Measurements from ENCODE around the gene COQ4. TPM values are rescaled to one million over a fixed set of nuclear protein-coding genes. Genes with fewer than 3 reads are reported as not detected.
"Not testable (repeated sequence)": the region's sequence is repeated elsewhere in the genome, so short reads cannot be mapped to it uniquely, and the experiment has no call there.

COQ4 gene
- polyA plus RNA-seq, 3 donors from 2014 or later = 34.1 to 52.3 (median 44.1) TPM

DNA sequence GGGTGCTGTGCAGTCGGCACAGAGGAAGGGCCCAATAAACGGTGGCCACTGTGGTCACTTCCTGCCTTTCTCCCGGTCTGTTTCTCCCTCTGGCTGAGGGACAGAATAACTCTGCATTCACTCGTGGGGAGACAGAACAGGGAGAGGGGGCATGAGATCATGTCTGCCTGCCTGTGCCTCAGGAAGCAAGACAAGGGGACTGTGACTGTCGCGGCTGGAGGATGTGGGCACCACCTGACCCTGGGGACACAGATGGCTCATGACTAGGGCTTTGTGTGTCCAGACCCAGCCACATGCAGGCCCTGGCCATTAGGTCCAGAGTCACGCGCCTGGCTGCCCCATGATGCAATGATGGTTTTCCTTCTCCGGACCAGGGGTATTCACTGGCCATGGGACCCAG, 6.2 kb upstream of the COQ4 start:
- H3K27ac Mint-ChIP-seq = no peak overlapping the region
- H3K4me1 Mint-ChIP-seq = peaks cover 0 to under 1% of the 10 kb centered on the region in 2 donors
- no peaks in the 10 kb centered on the region for H3K9me3 Mint-ChIP-seq
- no peak overlapping the region for H3K4me3 Mint-ChIP-seq
- H3K36me3 Mint-ChIP-seq = peaks cover 0 to 6% (median 4%) of the 10 kb centered on the region in 3 donors
- no peaks in the 10 kb centered on the region for H3K27me3 Mint-ChIP-seq (ENCODE audit: low read depth in 3 of 3)
- no peak for DNase-seq

- Mint-ChIP-seq H3K27ac (no peak overlapping the region), H3K27me3 (ENCODE audit: low read depth in 3 of 3) (peaks cover 4 to 7% (median 4%) of the 10 kb centered on the region in 3 donors), H3K9me3 (no peaks in the 10 kb centered on the region), H3K4me1 (peaks cover 11 to 12% of the 10 kb centered on the region in 2 donors), H3K4me3 (peak overlapping the region in 2 of 5 donors; percentile 24 to 38), H3K36me3 (peaks cover 0 to 4% (median 4%) of the 10 kb centered on the region in 3 donors)
- DNase-seq = no peak
These were observed 5.0 kb upstream of the COQ4 start for GRCh38 chr9:128317629-128318028.

GRCh38 chr9:128321343-128321742, 1.3 kb upstream of the COQ4 start:
- Mint-ChIP-seq H3K4me3 (peak overlapping the region; percentile 95 to 98 (median 98)), H3K27me3 (ENCODE audit: low read depth in 3 of 3) (peaks cover 5 to 12% (median 11%) of the 10 kb centered on the region in 3 donors), H3K36me3 (peaks cover 0 to 8% (median 7%) of the 10 kb centered on the region in 3 donors), H3K27ac (no peak overlapping the region), H3K9me3 (no peaks in the 10 kb centered on the region), H3K4me1 (peaks cover 30% of the 10 kb centered on the region in 2 donors)
- DNase-seq = no peak

DNA sequence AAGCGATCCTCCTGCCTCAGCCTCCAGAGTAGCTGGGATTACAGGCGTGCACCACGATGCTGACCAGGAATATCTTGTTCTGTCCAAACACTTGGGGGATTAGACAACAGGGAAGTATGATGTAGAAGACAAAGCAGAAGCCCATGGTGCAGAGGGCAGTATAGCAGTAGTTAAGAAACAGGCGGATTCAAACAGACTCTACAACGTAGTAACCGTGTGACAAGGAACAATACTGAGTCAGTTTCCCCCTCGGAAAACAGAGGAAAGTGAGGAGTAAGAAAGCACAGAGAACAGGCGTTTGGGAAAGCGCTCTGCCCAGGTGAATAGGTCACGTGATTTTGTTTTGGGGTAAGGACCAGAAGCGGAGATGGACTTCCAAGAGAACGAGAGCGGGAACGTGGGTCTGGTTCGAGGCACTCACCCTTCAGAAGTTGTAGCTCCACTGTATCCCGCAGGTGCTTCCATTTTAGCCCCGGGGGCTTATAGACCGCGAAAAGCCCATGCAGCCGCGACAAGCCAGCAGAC, 698 bp upstream of the COQ4 start:
- Mint-ChIP-seq H3K4me1 (peaks cover 30% of the 10 kb centered on the region in 2 donors), H3K27ac (peak overlapping the region; percentile 96 to 99 (median 98)), H3K9me3 (no peaks in the 10 kb centered on the region), H3K27me3 (ENCODE audit: low read depth in 3 of 3) (peaks cover 5 to 12% (median 11%) of the 10 kb centered on the region in 3 donors), H3K4me3 (peak overlapping the region; percentile 95 to 98 (median 98)), H3K36me3 (peaks cover 0 to 8% (median 7%) of the 10 kb centered on the region in 3 donors)
- no peak for DNase-seq

DNA sequence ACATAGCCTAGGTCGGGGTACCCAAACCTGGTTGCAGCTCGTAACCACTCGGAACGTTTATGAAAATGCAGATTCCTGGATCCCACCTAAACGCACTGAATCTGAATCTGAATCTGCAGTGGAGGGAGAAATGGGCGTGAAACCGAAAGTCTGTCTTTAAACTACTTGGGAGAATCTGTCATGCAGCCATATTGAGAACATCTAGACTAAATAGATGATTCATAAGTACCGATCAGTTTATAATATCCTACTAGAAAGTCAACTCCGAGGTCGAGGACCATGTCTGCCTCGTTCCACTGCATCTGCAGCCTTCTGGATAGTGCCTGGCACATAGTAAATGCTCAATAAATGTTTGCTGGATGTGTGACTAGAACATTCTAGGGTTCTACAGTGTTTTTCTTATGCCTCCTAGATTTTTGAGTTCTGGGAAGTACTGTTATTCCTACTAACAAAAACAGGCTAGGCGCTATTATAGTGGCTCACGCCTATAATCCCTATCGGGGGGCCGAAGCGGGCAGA, 632 bp downstream of the COQ4 start:
- H3K4me1 Mint-ChIP-seq = peaks cover 30% of the 10 kb centered on the region in 2 donors
- DNase-seq = no peak
- H3K27ac Mint-ChIP-seq = peak overlapping the region; percentile 81 to 99 (median 96)
- peak overlapping the region; percentile 95 to 98 (median 98) for H3K4me3 Mint-ChIP-seq
- H3K9me3 Mint-ChIP-seq = no peaks in the 10 kb centered on the region
- H3K36me3 Mint-ChIP-seq = peaks cover 0 to 7% (median 4%) of the 10 kb centered on the region in 3 donors
- peaks cover 5 to 12% (median 11%) of the 10 kb centered on the region in 3 donors for H3K27me3 Mint-ChIP-seq (ENCODE audit: low read depth in 3 of 3)

GRCh38 chr9:128323791-128324190, 1.2 kb downstream of the COQ4 start:
- peaks cover 30% of the 10 kb centered on the region in 2 donors for H3K4me1 Mint-ChIP-seq
- no peak for DNase-seq
- peaks cover 5 to 12% (median 11%) of the 10 kb centered on the region in 3 donors for H3K27me3 Mint-ChIP-seq (ENCODE audit: low read depth in 3 of 3)
- peaks cover 0 to 7% (median 4%) of the 10 kb centered on the region in 3 donors for H3K36me3 Mint-ChIP-seq
- H3K27ac Mint-ChIP-seq = peak overlapping the region; percentile 81 to 99 (median 96)
- H3K4me3 Mint-ChIP-seq = peak overlapping the region; percentile 67 to 98 (median 98)
- H3K9me3 Mint-ChIP-seq = no peaks in the 10 kb centered on the region

GRCh38 chr9:128324401-128324800, 1.8 kb downstream of the COQ4 start:
- Mint-ChIP-seq H3K9me3 (no peaks in the 10 kb centered on the region), H3K27ac (peak overlapping the region in 4 of 6 donors; percentile 12 to 96 (median 48)), H3K27me3 (ENCODE audit: low read depth in 3 of 3) (peaks cover 5 to 12% (median 11%) of the 10 kb centered on the region in 3 donors), H3K4me3 (peak overlapping the region in 3 of 5 donors; percentile 35 to 67 (median 54)), H3K4me1 (peaks cover 30% of the 10 kb centered on the region in 2 donors), H3K36me3 (peaks cover 0 to 7% (median 4%) of the 10 kb centered on the region in 3 donors)
- DNase-seq = no peak

DNA sequence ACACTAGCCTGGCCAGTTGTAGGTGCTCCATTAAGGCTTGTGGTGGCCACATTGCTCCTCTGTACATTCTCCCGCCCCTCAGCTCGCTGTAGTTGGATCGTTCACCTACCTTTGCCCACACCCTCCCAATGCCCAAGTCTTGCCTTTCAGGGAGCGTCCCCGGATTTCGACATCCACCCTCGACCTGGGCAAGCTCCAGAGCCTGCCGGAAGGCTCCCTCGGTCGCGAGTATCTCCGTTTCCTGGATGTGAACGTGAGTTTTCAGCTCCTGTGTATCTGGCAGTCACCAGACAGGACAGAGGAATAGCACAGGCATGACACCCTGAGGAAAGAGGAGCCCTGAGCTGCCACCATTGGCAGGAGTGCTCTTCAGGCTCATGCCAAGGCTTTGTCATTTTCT, 3.0 kb downstream of the COQ4 start:
- Mint-ChIP-seq H3K4me1 (peaks cover 30% of the 10 kb centered on the region in 2 donors), H3K4me3 (no peak overlapping the region), H3K27me3 (ENCODE audit: low read depth in 3 of 3) (peaks cover 5 to 12% (median 11%) of the 10 kb centered on the region in 3 donors), H3K36me3 (peaks cover 0 to 7% (median 4%) of the 10 kb centered on the region in 3 donors), H3K9me3 (no peaks in the 10 kb centered on the region), H3K27ac (no peak overlapping the region)
- no peak for DNase-seq

DNA sequence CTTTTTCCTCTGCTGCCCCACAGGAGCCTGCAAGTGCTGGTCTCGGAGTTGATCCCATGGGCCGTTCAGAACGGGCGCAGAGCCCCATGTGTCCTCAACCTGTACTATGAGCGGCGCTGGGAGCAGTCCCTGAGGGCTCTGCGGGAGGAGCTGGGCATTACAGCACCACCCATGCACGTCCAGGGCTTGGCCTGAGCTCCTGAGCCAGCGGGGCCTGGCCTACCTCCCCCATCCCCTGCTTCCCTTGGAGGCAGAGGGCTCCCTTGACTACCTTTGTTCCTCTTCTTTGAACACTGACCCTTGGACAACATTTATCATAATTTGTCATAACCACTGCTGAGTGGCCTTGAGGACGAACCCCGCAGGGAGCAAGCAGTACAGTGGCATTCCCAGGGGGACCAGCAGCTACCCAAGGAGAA, 10.8 kb downstream of the COQ4 start:
- no peak for DNase-seq
- H3K4me3 Mint-ChIP-seq = no peak overlapping the region
- no peaks in the 10 kb centered on the region for H3K4me1 Mint-ChIP-seq
- no peaks in the 10 kb centered on the region for H3K9me3 Mint-ChIP-seq
- peaks cover 0 to 2% (median 0%) of the 10 kb centered on the region in 3 donors for H3K27me3 Mint-ChIP-seq (ENCODE audit: low read depth in 3 of 3)
- H3K36me3 Mint-ChIP-seq = peaks cover 0 to 3% (median 3%) of the 10 kb centered on the region in 3 donors
- H3K27ac Mint-ChIP-seq = no peak overlapping the region

GRCh38 chr9:128335161-128335560, 12.5 kb downstream of the COQ4 start:
- peaks cover 0 to 2% (median 2%) of the 10 kb centered on the region in 3 donors for H3K27me3 Mint-ChIP-seq (ENCODE audit: low read depth in 3 of 3)
- H3K4me3 Mint-ChIP-seq = no peak overlapping the region
- H3K36me3 Mint-ChIP-seq = peaks cover 0 to 3% (median 3%) of the 10 kb centered on the region in 3 donors
- H3K4me1 Mint-ChIP-seq = peaks cover 0 to 6% of the 10 kb centered on the region in 2 donors
- no peak for DNase-seq
- H3K9me3 Mint-ChIP-seq = no peaks in the 10 kb centered on the region
- H3K27ac Mint-ChIP-seq = no peak overlapping the region

DNA sequence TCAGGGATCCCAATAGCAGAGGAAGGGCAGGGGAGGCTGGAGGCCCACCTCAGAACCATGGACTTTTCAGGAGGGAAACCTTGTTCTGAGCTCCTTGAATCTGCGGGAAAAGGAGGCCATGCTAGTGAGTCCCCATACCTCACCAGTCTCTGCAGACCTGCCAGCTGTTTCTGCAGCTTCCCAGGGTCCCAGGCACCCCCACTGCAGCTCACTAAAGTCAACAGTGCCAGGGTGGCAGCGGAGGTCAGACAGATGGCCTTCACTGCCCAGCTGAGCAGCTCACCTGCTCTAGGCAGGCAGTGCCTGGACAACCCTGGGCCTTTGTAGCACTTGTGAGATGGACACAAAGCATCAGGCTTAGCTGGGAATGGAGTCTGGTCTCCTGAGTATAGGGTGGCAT, 13.3 kb downstream of the COQ4 start:
- no peak overlapping the region for H3K4me3 Mint-ChIP-seq
- no peak for DNase-seq
- peak overlapping the region in 2 of 6 donors; percentile 44 to 48 for H3K27ac Mint-ChIP-seq
- peaks cover under 1 to 6% of the 10 kb centered on the region in 2 donors for H3K4me1 Mint-ChIP-seq
- H3K36me3 Mint-ChIP-seq = peaks cover 0 to 3% (median 3%) of the 10 kb centered on the region in 3 donors
- H3K27me3 Mint-ChIP-seq (ENCODE audit: low read depth in 3 of 3) = peaks cover 0 to 2% (median 2%) of the 10 kb centered on the region in 3 donors
- H3K9me3 Mint-ChIP-seq = no peaks in the 10 kb centered on the region

- H3K4me3 Mint-ChIP-seq = peak overlapping the region in 1 of 5 donors; percentile 27
- H3K9me3 Mint-ChIP-seq = no peaks in the 10 kb centered on the region
- peaks cover 0 to 1% (median 0%) of the 10 kb centered on the region in 3 donors for H3K36me3 Mint-ChIP-seq
- peaks cover 8 to 12% of the 10 kb centered on the region in 2 donors for H3K4me1 Mint-ChIP-seq
- no peak overlapping the region for H3K27ac Mint-ChIP-seq
- no peak for DNase-seq
- H3K27me3 Mint-ChIP-seq (ENCODE audit: low read depth in 3 of 3) = peaks cover 2 to 4% (median 4%) of the 10 kb centered on the region in 3 donors
These were observed 15.3 kb downstream of the COQ4 start for GRCh38 chr9:128337936-128338335.

DNA sequence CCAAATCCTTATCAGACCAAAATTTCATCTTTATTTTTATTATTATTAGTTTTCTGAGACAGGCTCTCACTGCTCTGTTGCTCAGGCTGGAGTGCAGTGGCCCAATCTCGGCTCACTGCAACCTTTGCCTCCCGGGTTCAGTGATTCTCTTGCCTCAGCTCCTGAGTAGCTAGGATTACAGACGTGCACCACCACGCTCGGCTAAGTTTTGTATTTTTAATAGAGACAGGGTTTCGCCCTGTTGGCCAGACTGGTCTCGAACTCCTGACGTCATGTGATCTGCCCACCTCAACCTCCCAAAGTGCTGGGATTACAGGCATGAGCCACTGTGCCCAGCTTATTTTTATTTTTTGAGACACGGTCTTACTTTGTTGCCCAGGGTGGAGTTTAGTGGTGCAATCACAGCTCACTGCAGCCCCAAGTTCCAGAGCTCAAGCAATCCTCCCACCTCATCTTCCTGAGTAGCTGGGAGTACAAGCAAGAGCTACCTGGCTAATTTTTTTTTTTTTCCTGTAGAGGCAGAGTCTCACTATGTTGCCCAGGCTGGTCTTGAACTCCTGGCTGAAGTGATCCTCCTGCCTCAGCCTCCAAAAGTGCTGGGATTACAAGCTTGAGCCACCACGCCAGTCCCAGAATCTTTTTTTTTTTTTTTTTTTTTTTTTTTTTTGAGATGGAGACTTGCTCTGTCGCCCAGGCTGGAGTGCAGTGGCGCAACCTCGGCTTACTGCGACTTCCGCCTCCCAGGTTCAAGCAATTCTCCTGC, 16.4 kb downstream of the COQ4 start:
- not testable (repeated sequence) for H3K27me3 Mint-ChIP-seq (ENCODE audit: low read depth in 3 of 3); H3K9me3 Mint-ChIP-seq; H3K27ac Mint-ChIP-seq; H3K36me3 Mint-ChIP-seq; DNase-seq
- peaks cover 8 to 12% of the 10 kb centered on the region in 2 donors for H3K4me1 Mint-ChIP-seq
- peak overlapping the region; percentile 33 to 94 (median 88) for H3K4me3 Mint-ChIP-seq
